SKM-1 treated with dmso at 0.1 percent for 144 hours (cell line): ENCODE measurements around the gene KCNMA1.

ENCODE experiments used
- DNase-seq: peaks from one replicate; lab custom pipeline; 2025; ENCODE audit not compliant: unreplicated experiment; lab: John Stamatoyannopoulos, UW

Gene KCNMA1

DNA sequence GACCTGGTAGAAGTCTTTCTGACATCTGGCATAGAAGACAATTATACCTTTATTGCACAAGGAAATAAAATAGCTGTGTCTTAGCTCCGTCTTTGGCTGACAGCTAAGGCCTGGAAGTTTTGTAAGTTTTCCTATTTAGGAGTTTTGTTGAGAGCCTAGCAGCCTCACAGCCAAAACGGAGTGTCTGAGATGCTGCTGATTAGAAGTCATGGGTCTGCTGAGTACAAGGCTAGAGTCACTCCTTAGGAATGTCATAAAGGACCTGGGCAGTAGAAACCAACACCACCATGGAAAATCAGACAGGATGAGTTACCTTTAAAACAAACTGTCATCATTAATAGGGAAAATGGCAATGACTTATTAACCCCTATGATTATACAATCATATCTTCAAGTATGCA lies 442.5 kb downstream of the KCNMA1 start:
- DNase-seq: no peak

DNA sequence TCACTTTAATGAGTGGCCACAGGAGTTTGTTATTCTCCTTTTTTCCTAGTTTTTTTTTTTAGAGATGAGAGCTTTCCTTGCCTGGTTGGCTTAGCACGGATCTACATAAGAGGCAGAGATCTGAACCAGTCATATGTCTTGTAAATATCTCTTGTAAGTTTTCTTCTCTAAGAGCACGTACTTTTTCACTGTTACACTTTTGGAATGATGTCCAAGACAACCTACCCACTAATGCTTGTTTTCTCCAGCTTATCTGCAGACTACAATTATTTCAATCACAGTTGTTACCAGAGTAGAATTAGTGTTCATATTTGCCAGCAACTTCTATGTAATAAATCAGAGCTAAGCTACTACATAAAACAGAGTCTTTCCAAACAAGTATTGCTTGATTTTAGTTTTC lies 444.6 kb downstream of the KCNMA1 start:
- no peak for DNase-seq

DNA sequence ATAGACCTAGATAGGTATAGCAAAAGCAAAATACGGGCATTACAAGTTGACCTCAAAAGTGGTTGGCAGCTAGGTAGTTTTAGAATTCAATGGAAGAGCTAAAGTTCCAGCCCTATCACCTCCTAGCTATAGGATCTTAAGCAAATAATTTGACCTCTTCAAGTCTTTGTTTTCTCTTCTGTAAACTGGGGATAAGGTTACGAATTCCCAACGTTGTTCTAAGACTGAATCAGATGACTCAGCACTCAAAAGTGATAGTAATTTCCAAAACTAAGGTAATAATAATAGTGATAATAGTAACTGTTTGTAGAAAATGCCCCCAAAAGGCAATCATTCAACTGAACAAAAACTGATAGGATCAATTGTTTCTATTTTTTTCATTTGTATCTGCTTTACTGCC lies 445.2 kb downstream of the KCNMA1 start:
- DNase-seq: no peak

DNA sequence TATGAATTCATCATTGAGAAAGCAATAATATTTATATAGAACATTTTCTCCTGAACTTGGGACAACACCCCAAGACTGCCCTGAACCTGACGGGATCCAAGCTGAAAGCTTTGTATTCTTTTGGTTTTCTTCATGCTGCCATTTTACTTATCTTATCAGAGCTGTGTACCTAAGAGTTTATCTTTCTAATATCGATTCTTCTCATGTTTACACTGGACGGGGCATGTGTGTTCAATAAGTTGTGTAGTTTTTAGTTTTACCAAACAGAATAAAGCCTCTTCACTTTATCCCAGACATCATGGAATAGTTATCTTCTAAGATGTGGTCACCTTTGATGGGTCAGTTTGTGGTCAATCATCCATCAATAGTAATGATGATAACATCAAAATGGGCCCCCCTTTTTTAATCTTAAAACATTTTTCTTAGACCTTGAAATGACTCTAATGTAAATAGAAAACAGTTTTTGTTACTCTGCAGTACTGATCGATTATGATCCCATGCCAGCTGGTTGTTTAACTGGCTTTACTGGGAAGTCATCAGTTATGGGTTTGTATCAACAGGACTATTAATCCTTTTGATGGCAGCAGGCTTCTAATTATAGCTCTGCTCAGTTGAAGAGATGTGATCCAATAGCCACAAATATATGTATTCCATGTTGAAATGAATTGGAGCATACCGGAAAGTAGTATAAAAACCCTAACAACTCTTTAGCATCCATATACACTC lies 446.1 kb downstream of the KCNMA1 start:
- DNase-seq: no peak

DNA sequence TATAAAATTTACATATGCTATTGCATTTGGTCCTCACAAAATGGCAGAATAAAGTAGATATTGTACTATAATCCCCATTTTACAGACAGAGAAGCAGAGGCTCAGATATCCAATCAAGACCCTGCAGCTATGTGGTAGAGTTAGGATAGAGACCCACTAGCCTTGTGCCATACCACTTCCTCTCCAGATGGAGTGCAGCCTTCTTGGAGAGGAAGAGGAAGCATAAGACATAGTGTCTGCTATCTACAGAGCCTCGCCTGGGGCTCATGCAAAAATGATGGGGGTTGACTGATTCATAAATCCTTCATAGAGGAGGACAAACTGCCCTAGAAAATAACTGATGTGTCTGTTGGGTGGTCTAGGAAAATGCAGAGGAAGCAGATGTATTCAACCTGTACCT lies 447.3 kb downstream of the KCNMA1 start:
- DNase-seq: peak; percentile 26

DNA sequence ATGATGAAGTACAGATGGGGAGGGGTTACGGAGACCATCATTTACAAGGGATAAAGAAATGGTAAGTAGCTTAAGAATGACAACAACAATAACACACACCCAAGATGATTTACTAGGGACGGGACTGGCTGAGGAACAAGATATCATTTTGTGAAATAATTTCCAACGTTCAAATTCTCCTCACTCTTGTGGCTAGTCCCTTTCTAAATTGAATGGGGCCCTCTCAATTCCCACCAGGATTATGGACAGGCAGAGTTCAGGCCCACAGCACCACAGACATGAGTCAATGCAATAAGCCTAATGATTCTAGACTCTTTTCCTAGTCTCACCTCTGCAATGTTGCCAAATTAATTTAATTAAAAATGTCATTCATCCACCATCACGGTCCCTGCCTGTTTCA lies 448.1 kb downstream of the KCNMA1 start:
- no peak for DNase-seq

DNA sequence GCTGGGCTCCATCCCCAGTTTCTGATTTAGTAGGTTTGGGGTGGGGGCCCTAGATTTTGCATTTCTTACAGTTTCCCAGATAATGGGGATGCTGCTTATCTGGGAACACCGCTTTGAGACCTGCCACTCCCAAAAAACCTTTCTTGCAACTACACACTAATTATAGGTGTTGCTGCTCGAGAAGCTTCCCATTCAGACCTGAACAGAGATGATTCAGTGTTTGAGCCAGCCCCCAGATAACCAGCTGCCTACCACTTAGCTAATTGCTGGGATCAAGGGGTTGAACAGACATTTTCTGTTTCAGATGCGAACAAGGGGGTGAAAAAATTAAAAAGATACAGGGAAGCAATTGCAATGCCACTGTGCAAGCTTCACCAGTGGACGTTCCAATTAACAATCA lies 448.5 kb downstream of the KCNMA1 start:
- DNase-seq: no peak

DNA sequence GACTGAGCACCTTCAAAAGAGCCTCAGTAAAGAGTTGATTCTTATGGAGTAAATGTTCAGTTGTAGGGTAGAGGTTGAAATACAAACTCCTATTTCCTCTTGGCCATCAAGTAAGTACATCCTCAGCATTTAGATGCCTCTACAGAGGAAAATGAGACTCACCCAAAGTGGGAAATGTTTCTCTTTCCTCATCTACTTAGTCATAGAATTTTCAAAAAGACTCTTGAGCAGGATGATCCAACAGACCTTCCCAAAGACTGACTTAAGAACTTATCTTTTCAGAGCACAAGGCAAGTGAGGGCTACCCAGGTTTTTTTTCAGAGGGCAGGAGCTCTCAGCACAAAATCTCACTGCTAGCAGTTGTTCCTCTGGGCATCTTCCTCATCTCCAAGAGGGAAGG lies 449.1 kb downstream of the KCNMA1 start:
- no peak for DNase-seq

DNA sequence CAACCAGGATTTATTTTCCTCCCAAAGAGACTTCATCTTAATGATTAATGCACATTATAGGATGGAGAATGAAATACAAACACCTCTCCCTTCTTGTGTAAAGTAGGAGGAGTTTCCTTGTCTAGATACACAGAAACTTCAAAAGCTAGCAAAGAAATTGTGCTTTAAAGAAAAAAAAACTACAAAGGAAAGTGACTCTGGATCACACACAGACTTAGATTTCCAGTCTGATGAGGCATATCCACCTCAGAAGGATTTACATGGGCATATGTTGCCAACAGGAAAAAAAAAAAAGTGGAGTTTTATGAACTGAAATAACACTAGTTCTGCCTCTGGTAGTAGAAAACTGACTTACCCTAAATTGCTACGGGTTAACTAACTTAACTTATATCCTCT lies 449.6 kb downstream of the KCNMA1 start:
- no peak for DNase-seq

DNA sequence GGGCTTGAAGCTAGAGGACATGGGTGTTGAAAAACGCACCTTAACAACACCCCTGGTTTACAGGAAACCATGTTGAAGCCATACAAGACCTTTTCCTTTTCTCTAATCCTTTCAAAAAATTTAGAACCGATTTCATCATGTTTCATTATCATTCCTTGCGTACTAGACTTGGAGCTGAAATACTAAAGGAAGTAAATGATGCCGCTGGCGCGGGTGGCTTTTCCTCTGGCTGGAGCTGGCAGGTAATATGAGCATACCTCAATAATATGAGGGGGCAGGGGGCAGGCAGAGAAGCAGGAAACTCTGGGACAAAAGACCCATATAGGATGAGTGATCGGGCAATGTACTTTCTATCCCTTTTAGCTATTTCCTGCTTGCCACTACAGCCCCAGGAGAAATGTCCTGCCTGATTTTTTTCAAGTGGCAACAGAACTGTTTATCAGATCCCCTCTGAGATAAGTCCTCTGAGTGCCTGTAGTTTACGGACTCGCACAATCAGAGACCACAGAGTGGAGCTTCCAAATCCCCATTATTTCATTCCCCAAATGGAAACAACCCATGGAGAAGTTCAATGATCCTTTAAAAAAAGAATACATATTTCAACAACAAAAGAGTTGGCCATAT lies 450.1 kb downstream of the KCNMA1 start:
- DNase-seq: no peak

DNA sequence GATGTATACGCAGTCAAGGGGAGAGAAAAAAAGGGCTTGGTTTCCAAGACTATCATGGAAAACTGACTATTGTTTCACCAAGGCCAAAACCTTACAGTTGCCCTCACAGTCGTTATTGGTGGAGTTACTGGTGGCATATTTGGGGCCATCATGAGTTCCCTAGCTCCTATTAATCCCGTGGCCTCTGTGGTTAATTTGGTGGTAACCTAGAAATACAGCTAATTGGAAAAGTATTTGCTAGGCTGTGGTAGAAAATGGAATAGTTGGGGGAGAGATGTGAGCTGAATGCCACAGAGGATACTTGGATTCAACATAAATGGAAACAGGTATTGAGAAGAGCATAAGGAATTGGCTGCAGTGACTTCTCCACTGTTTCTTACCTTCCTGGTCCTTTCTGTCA lies 450.7 kb downstream of the KCNMA1 start:
- no peak for DNase-seq

DNA sequence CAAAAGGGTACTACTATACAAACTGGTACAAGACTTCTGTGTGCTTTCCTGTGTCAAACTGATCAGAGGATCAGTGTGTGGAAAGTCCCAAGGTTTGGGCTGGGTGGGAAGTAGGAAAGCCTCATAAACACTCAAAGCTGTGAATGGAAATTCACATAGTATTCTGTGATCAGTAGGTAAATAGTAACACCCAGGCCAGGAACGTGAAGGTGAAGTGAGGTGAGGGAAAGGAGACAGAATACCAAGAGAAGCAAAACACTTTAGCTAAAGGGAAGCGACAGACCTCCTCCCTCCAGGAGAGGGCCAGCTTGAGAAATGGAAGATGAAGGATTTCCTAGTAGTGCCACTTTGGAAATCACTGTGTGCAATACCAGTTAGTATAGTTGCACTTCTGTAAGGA lies 451.9 kb downstream of the KCNMA1 start:
- no peak for DNase-seq

DNA sequence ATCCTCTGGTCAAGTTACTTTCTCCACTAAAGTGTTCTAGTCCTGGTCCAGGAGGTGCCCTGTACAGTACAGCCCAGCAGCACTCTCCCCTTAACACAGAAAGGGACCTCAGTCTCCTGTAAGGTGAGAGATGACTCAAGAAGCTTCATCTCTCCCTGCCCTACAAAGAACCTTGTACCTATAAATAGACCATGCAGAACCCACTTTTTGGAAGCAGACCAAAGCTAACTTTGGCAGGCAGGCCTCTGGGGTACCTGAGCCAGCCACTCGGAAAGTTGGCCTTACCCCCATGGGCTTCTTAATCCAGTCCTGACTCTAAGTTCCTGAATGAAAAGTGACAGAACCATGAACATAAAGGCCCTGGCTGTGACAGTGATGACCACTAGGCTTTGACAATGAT lies 454.8 kb downstream of the KCNMA1 start:
- DNase-seq: no peak

DNA sequence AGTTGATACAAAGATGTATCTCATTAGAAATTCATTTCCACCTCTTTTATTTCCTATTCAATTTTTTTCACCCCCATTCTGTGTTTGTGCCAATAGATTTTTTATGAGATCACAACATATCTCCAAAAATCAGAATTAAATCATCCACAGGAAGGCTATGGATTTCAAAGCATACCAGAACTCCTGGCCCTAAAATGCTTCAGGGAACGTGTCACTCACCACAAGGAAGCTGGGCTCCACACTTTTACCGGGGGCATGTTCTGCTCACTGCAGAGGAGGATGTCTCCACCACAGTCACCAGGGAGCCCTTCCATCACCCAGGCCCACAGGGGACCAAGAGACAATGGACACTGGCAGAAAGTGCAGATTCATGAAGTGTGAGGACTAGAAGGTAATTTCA lies 456.8 kb downstream of the KCNMA1 start:
- no peak for DNase-seq

DNA sequence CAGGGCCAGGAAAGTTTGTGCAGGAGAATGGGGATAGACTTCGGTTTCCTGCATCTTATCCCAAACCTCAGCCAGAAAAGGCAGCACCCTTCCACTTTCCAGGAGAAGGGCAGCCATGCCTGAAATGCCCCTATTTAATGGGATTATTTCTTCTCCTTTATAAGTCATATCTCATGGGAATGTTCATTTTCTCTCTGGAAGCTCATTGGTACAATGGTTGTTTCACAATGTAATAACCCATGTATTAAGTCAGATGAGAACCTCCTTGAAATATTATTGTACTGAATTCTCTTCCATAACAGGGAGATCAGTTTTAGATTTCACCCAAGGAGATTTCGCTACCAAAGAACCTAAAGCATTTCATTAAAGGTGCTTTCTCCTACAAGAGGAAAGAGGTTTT lies 457.5 kb downstream of the KCNMA1 start:
- no peak for DNase-seq

DNA sequence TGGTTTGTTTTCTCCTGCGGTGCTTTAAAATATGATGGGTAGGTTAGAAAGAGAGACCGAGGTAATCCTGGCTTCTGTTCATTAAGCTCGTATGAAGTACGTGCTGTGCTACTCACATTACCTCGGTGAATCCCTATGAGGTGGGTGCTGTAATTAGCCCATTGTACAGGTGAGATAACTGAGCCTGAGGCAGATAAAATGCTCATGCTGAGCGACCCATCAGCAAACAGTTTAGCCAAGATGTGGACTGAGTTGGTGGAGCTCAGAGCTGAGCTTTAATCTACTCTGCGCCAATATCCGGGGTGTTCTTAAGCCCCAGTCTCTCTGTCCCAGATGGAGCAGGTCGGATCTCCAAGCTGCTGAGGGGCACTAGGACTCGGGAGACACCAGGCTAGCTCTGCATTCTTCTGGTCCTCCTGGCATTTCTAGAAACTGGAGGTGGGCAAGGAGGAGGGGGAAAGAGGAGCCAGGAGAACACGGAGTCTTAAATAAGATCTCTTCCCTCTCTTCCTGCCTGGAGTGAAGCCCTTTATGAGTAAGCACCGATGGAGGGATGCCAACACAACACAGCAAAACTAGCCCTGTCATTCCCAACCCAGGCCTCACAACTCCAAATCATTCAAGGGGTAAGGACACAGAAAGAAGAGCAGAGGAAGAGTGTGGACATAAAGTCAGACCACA lies 458.5 kb downstream of the KCNMA1 start:
- no peak for DNase-seq

DNA sequence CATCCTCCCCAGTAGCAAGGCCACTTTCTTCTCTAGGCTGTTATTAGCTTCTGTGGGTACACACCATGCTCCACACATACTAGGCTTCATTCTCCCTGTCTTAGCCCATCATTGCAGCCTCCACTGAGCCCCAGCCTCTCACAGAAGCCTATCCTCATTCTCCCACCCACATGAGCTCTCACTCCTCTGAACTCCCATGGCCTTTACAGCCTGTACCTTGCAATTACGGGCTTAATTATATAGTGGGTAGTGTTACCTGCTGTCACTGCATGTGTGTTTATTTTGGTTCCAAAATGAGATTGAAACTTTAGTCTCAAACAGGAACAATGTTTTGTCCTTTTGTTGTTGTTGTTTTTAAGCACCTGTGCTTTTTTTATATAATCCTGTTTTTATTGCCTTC lies 460.0 kb downstream of the KCNMA1 start:
- DNase-seq: no peak

DNA sequence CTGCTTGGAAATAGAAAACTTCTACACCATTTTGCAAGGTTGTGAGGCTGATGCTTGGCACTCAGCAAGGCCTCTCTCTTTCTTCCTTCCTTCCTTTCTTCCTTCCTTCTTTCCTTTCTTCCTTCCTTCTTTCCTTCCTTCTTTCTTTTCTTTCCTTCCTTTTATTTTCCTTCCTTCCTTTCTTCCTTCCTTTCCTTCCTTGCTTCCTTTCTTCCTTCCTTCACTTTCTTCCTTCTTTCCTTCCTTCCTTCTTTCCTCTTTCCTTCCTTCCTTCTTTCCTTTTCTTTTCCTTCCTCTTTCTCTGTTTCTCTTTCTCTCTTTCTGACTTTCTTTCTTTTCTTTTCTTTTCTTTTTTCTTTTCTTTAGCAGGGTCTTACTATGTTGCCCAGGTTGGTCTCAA lies 460.4 kb downstream of the KCNMA1 start:
- no peak for DNase-seq

DNA sequence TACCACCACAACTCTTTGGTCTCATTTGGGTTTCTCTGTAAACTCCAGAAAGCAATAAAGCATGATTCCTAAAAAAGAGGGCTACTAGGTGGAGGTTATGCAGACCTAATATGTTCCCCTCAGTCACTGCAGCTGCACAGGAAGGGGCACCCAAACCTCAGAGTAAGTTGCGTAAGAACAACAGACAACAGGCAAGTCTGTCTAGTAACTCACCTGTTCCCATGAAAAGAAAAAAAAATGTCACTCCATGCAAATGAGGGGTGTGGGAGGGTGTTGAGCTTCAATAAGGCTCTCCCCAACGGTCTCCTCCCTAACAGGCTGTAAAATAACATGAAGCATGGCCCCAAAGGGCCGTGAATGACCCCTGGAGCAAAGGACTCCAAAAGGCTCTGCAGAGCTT lies 461.4 kb downstream of the KCNMA1 start:
- no peak for DNase-seq

DNA sequence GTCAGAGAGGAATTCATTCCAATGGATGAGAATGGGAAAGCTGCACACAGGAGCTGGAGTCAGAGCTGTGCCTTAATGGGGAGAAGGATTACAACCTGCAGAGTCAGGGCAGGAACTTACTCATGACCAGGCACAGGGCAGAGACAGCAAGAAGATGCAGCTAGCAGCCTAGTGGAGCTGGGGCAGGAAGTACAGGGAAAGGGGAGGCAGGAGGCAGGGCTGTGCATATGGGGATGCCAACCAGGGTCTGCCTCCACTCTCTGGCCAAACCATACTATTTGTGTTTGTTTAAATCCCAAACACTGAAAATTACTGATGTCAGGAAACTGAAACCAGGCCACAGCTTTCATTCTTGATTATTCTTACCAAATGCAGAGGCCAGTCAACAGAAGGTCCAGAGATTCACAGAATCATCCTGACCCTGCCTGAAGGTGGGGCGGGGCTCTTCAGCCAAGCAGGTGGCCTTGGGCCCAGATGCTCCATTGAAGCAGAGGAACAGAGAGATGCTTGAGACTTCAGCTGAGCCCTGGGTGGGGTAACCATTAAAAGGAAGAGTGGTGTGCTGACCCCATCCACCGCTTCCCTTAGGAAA lies 461.9 kb downstream of the KCNMA1 start:
- no peak for DNase-seq

DNA sequence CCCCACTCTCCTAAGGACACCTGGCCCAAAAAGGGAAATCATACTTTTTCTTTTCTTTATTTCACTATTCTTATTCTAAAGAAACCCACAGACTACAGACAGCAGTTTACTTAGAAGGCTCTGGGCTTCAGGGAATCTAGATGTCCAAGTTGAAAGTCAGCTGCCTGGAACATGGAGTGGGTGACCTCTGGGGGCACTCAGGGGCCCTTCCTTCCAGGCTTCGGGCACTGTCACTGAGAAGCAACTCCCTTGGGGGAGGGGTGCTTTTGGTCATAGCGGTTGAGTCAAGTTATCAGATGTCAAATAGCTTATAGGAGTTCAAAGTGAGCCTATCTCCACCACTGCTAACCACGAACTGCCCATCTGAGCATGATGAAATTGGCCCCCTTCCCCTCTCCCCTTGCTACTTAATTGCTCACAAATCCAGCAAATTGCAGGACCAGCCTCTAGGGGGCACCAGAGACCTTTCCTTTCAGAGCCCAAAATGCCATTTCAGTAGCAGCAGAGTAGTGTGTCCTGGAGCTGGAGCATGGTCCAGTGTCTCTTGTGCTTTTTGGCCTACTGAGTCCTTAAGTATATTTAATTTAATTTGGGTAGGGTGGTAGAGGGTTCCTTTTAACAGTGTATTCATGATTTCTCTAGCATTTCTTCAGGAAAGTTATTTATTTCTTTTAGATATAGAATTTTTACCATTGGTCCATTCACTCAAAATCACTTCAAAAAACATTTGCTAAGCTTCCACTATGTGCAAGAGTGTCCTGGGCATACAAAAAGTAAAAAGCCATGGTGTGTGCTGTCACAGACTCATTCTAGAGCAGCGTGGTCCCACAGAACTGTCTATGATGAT lies 463.8 kb downstream of the KCNMA1 start:
- DNase-seq: peak; percentile 75
